ENCODE data around the gene INPP4A.

DNA sequence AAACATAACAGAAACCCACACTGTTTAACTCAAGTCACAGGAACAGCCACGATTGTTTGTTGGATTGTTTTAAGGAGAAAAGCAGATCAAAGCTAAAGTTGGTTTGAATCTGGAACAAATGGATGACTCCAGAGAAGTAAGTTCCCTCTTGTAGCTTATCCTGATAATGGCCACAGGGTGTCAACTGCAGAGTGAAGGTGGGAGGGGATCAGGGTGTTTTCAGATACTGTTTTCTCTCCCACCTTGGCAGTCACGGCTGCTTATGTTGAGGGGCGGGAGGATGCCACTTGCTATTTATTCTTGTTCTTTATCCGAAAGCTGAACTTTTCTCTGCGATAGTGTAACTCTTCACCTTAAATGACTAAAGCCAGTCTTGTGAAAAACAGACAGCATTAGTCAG, 36.5 kb upstream of the INPP4A start:
- TF ChIP-seq EZH2 (IDR thresholded peaks at IDR 0.05): no peak
- no peak for TF ChIP-seq POLR2AphosphoS5 (IDR thresholded peaks at IDR 0.05; ENCODE audit: borderline replicate concordance, low read depth, low read length)
- no peak for TF ChIP-seq FOXP2 (optimal IDR thresholded peaks at IDR 0.05; ENCODE audit: control extremely low read depth, extremely low read length, insufficient read depth)
